BJ (cell line): ENCODE data around the gene TSC2. TPM values are rescaled to one million over a fixed set of nuclear protein-coding genes. Genes with fewer than 3 reads are reported as not detected.
"Not testable (repeated sequence)": the region's sequence is repeated elsewhere in the genome, so short reads cannot be mapped to it uniquely, and the experiment has no call there.

Experiments
- CTCF ChIA-PET: fragments of 350-600 bp; formaldehyde crosslinking; extraction: SDS; loops from one replicate; lab custom pipeline; 2021; ENCODE audit warnings: antibody characterized with exemption, inconsistent platforms; lab: Yijun Ruan, JAX
- POLR2A ChIA-PET: fragments of 300-600 bp; sonication (Branson Sonifier 250); formaldehyde crosslinking; extraction: SDS; loops from one replicate; lab custom pipeline; 2021; ENCODE audit warnings: antibody characterized with exemption; lab: Charles Lee
- DNase-seq: peaks from one replicate; pipeline ENCODE4 v3.0.0-alpha.2; 2011; ENCODE audit warnings: low read depth
- H3K27me3 ChIP-seq: 2 replicates; pipeline ENCODE4 v1.6.0; 2011; ENCODE audit warnings: low read length; ENCODE audit not compliant: control insufficient read depth, insufficient read depth
- H3K36me3 ChIP-seq: 2 replicates; pipeline ENCODE4 v1.5.1; 2011; ENCODE audit warnings: low read length; ENCODE audit not compliant: control insufficient read depth, insufficient read depth
- H3K4me3 ChIP-seq: 2 replicates; pipeline ENCODE4 v1.5.1; 2011; ENCODE audit warnings: low read depth, mild to moderate bottlenecking, control low read depth, low read length
- polyA plus RNA-seq: library from polyadenylated mRNA; depleted of rRNA; stranded (reverse); fragments of >200 nt; gene quantifications from 2 replicates; pipeline ENCODE4 v1.2.3, GENCODE V29; 2011
- TF ChIP-seq, protein P1 (sequence below): IDR thresholded peaks from 2 replicates; pipeline ENCODE4 v1.5.1; 2011; ENCODE audit warnings: low read depth, mild to moderate bottlenecking, control low read depth, inconsistent platforms, low read length, moderate library complexity; ENCODE audit not compliant: insufficient read depth

Gene TSC2
- polyA plus RNA-seq, 1 experiment = 66.3 TPM

DNA sequence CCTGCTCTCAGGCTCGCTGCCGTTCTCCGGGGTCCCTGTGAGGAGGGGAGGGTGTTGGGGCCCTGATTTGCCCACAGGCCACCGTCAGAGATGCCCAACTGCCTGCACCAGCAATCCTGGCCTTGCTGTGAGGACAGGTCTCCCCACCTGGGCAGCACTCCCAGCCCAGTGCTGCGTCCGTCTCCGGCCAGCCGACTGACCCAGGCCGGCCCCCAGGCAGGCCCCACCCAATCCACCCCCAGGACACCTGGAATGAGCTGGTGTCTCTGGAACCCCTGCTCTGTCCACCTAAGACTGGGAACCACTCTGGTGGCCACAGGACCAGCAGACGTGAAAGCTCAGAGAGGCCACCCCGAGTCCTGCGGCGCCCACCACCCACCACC lies 67.8 kb downstream of the TSC2 start:
- TF ChIP-seq, protein P1, sequence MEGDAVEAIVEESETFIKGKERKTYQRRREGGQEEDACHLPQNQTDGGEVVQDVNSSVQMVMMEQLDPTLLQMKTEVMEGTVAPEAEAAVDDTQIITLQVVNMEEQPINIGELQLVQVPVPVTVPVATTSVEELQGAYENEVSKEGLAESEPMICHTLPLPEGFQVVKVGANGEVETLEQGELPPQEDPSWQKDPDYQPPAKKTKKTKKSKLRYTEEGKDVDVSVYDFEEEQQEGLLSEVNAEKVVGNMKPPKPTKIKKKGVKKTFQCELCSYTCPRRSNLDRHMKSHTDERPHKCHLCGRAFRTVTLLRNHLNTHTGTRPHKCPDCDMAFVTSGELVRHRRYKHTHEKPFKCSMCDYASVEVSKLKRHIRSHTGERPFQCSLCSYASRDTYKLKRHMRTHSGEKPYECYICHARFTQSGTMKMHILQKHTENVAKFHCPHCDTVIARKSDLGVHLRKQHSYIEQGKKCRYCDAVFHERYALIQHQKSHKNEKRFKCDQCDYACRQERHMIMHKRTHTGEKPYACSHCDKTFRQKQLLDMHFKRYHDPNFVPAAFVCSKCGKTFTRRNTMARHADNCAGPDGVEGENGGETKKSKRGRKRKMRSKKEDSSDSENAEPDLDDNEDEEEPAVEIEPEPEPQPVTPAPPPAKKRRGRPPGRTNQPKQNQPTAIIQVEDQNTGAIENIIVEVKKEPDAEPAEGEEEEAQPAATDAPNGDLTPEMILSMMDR = no peak
- CTCF ChIA-PET = no interaction called here
- Histone ChIP-seq H3K4me3 (no peak overlapping the region), H3K36me3 (peaks cover 15% of the 10 kb centered on the region), H3K27me3 (no peaks in the 10 kb centered on the region)
- POLR2A ChIA-PET = no interaction called here
- no peak for DNase-seq

DNA sequence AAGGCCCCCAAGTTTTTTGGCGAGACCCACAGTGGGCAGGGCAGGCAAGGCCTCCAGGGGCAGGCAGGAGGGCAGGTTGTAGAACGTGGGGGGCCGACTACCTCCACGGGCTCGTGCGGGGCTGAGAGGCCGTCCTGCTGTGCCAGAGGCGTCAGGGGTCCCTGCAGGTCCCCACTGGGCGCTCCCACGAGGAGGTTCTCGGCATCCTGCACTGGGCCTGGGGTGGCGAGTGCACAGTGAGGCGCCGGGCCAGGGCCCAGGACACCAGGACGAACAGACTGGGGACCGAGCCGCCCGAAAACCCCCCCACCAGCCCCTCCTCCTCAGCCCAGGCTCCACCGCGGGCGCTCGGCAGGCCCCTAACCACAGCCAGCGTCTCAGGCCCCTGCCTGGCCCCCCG lies 68.6 kb downstream of the TSC2 start:
- H3K4me3 ChIP-seq, H3K27me3 ChIP-seq, CTCF ChIA-PET, POLR2A ChIA-PET, DNase-seq: not testable (repeated sequence)
- peaks cover 11% of the 10 kb centered on the region for H3K36me3 ChIP-seq

DNA sequence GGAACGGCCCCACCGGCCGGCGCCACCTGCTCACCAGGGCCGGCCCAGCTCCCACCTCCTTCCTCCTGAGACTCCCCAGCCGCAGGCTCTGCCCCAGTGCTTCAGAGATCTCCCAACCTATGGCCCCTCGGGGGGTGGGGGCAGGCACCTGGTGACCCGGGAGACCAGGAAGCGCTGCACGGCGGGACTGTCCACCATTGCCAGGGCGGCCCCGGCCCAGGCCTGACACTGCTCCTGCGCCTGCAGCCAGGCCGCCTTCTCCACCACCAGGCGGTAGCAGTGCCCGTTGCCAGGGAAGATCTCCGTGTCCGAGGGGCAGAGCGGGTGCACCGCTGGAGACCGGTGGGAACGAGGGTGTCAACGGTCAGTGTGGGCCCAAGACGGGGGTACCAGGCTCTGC lies 69.6 kb downstream of the TSC2 start:
- DNase-seq, H3K4me3 ChIP-seq, CTCF ChIA-PET, POLR2A ChIA-PET, H3K27me3 ChIP-seq, H3K36me3 ChIP-seq: not testable (repeated sequence)

DNA sequence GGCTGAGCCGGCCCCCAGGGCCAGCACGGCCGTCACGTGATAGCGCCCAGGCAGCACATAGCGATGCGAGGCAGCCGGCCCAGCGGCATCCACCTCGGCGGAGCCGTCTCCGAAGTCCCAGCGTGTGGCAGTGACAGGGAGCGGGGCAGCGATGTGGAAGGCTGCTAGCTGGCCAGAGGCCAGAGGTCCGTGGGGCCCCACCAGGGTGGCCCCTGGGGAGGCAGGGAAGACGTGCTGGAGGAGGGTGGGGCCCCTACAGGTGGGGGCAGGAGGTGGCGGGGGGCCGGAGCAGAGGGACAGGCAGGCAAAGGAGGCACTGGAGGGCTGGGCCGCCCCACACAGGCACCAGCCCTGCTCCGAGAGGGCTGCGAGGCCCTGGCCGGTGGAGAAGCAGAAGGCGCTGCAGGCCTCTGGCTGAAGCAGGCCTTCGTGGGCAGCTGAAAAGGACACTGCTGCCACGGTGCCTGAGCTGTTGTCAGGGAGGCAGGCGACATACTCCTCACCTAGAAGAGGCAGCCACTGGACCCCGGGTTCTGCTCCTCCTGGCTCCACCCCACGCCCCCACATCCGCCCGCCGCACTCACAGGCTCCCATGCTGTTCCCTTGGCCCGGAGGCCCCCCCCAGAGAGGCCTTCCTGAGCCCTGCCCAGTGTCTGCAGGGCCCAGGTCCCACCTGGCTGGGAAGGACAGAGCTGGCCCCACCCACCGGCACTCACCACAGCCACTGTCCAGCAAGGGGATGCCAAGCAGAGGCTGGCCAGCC lies 70.4 kb downstream of the TSC2 start:
- DNase-seq, CTCF ChIA-PET: not testable (repeated sequence)

DNA sequence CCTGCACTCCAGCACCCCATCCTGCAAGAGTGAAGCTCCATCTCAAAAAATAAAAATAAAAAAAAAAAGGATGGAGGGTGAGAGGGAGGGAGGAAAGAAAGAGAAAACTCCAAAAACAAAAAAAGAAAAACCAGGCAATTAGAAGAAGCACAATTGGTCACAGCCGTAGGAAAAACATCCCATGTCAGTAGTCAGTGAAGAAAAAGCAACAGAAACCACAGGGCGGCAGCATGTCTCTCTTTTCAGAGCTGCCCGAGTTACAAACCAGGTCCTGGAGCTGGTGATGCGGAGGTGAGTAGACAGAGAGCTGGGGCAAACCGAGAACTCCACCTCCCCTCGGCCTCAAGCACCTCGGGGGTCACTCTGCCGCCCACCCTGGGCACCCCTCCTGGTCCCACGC lies 73.5 kb downstream of the TSC2 start:
- TF ChIP-seq, protein P1 = peak; percentile 47
- DNase-seq, H3K4me3 ChIP-seq, H3K27me3 ChIP-seq, H3K36me3 ChIP-seq, POLR2A ChIA-PET: not testable (repeated sequence)
- CTCF ChIA-PET = interaction anchor here (0.7 to 2.7 kb wide), 7 partner anchors 19 to 130 kb away, joined by 3 to 14 read pairs (median 4); partner anchors contain the start of genes ECI1 and RAB26

More for the DNA sequence above, 70.4 kb downstream of the TSC2 start:
- H3K36me3 ChIP-seq, H3K27me3 ChIP-seq, POLR2A ChIA-PET, H3K4me3 ChIP-seq: not testable (repeated sequence)

DNA sequence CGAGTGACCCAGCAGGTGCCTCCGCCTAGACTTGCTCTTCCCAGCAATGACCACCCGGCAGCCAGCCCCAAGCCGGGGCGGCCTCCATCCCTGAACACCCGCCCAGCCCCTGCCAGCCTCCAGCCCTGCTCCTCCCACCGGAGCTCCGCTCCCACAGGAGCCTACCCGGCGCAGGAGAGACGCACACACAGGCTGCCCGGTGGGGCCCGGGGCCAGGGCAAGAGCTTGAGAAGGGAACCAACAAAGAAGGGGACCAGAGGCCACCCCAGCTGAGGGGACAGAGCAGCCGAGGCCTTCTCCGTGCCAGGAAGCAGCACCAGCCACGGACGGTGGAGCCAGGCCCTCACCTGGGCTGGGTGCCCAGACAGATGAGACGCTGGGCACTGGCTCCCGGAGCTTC lies 74.1 kb downstream of the TSC2 start:
- no peaks in the 10 kb centered on the region for H3K27me3 ChIP-seq
- DNase-seq = no peak
- POLR2A ChIA-PET = no interaction called here
- H3K4me3 ChIP-seq = no peak overlapping the region
- CTCF ChIA-PET = interaction anchor here (0.7 to 2.7 kb wide), 6 partner anchors 19 to 130 kb away, joined by 3 to 14 read pairs (median 4); partner anchors contain the start of genes ECI1 and RAB26
- TF ChIP-seq, protein P1 = no peak
- H3K36me3 ChIP-seq = peaks cover 2% of the 10 kb centered on the region; the same call in 1 of the 2 replicates
